NCI-H2081 treated with DMSO at 0.1 percent for 48 hours (cell line): ENCODE measurements around the gene KANSL3.
"Not testable (repeated sequence)": the region's sequence is repeated elsewhere in the genome, so short reads cannot be mapped to it uniquely, and the experiment has no call there.

Experiments used
- DNase-seq: peaks from one replicate; lab custom pipeline; 2025; lab: John Stamatoyannopoulos, UW

The KANSL3 gene

DNA sequence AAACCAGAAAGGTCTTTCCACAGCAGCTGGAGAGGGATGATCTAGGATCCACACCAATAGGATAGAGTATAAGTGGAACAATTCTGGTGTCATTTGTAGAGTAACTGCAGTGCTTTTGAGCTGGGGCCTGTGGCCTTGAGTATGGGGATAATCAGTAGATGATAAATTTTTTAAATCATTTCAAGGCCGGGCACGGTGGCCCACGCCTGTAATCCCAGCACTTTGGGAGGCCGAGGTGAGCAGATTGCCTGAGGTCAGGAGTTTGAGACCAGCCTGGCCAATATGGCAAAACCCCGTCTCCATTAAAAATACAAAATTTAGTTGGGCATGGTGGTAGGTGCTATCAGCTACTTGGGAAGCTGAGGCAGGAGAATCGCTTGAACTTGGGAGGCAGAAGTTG lies 80.7 kb downstream of the KANSL3 start:
- DNase-seq, result not testable (repeated sequence)

DNA sequence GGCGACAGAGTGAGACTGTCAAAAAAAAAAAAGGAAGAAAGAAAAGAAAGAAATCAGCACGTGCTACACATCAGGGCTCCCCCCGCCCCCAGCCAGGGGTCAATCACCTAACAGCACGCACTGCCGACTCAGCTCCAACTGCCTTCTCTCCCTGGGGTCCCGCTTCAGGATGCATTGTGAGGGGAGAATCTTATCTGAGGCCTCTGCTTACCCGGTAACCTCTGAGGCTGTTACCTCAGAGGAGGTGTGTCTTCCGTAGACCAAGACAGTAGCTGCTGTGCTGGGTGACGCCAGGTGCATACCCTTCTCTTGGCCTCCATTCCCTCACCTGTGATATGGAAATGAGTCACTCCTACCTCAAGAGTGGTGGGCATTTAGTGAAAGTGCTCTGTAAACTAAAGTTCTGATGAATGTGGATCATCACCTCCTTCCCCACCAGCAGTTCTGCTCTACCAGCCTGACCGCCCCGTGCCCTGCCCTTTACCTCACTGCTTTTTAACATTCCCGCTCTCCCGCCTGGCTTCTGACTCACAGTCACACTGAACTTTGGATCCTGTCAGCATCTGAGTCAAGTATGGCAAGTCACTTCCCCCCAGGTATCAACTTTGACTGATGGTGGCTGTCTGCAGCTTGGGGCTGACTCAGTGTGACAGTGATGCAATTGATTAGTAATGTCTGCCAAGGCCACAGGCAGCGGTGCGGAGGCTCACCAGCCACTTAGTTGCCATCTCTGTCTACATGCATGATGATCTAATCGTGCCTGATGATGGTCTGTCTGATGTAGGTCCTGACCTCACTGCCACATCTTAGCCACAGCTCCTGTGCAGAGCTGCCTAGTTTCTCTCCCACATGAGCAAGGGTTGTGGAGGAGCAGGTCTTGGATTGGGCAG lies 81.4 kb downstream of the KANSL3 start:
- no peak for DNase-seq

DNA sequence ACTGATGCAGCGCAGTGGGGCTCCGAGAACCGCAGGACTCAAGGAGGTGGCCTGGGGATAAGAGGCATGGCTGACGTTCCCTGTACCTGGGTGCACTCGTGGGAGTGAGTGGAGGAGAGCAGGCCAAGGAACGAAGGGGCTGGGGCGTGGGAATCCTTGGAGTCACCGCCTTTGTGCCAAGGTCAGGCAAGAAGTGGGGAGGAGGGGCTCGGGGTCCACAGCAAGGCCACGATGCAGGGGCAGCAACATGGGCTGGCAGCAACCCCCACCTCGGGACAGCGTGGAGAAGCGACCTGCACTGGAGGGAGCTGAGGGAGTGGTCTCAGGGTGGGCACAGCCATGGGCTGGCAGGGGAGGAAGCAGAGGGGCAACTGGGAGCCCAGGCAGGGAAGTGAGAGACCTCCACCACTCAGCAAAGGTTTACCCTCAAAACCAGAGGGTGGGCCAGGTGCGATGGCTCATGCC lies 82.9 kb downstream of the KANSL3 start:
- no peak for DNase-seq

DNA sequence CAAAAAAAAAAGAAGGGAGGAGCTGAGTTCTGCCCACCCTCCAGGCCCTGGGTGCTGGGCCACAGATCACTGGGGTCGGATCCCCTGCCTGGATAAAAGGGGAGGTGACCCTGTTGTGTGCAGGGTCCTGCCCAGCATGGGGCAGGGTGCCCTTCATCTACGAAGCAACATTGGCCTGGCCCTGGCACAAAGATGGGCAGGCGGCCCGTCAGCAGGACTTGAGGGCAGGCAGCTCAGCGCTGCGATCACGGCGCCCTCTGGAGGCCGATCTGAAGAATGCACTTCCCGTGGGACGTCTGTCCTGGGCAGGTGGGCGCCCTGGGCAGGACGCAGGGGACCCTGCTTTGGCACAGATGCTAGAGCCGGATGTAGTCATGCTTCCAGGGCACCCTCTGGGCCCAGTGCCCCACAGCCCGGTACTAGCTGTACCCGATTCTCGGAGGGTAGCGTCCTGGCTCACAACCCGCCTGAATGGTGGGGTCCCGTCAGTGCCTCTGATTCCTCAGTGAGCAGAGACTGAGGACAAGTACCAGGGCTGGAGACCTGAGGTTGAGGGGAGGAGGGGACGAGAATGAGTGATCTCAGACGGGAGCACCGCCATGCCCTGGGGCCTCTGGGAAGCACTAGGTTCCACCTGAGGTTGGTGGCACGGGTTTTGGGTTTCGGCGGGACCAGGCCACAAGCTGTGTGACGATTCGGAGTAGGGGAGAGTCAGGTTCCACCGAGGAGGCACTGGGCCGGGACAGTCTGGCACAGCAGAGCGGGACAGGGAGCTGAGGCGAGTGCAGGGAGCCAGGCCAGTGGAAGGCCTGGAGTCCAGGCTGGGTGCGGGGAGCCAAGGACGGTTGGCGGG lies 83.6 kb downstream of the KANSL3 start:
- DNase-seq, result no peak

DNA sequence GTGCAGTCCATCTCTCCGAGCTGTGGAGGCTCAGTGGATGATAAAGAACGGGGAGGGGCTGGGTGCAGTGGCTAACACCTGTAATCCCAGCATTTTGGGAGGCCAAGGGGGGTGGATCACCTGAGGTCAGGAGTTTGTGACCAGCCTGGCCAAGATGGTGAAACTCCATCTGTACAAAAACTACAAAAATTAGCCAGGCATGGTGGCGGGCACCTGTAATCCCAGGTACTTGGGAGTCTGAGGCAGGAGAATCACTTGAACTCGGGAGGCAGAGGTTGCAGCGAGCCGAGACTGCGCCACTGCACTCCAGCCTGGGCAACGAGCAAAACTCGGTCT lies 84.2 kb downstream of the KANSL3 start:
- not testable (repeated sequence) for DNase-seq

DNA sequence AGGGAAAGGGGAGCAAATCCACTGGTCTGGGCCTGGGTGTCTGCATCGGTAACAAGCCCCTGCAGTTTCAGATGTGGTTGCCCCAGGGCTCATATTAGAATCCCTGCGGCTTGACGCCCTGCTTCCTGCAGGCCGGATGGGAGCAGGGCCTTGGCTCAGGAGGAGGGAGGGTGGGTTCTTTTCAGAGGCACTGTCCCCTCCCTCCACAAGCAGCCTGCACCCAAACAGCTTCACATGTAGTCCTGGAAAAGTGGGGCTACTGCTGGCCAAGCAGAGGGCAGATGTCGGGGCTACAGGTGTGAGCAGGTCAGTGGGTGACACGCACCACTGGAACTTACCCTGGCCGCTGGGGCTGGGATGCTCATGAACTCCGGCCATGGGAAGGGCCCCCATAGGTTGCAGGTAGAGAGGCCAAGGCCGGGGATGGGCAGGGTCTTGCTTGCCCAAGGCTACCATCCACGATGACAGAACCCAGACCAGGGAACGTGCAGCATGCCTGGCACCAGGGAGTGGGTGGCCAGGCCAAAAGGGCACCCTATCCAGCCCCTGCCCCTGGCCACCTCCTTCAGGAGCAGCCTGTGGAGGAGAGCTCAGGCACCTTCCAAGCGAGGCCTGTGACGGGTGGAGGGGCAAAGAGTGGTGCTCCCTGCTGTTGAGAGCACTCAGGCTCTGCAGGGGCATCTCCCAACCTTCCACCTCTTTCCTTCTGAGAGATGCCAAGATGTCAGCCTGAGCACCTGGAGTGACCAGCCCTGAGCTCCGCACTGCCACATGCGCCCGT lies 84.7 kb downstream of the KANSL3 start:
- no peak for DNase-seq

DNA sequence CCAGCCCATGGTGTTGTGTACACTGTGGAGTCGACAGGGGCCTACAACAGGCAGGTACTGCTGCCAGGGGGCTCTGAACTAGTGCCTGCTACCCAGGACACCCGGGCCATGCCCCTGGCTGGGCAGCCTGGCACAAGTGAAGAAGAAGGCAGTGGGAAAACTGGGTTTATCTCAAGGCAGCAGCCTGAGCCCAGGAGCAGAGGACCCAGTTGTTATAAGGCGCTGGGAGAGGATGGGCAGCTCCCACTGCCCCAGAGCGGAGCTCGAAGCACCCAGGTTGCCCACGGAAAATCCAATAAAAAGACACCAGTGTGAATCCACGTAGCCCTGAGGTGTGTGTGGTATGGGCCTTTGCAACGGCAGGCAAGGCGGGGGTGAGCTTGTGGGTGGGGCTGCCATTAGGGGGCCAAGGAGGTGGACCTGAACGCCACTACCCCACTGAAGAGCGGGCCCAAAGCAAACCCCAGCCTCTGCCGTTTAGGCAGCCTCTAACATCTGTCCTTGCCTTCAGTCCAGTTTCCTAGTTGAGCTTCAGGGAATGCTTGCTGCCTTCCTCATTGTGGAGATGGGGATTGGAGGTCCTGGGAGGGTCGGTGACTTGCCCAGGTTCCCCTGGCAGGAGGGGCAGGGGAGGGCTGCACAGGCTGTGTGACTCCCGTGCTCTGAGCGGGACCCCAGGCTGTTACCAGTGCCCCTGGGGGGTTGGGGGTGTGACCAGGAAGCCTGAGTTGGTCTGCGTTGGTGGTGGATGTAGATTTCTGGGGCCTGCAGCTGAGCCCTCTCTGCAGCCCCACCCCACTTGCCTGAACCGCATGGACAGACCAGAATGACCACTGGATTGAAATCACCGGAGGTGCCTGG lies 85.6 kb downstream of the KANSL3 start:
- DNase-seq, result no peak

DNA sequence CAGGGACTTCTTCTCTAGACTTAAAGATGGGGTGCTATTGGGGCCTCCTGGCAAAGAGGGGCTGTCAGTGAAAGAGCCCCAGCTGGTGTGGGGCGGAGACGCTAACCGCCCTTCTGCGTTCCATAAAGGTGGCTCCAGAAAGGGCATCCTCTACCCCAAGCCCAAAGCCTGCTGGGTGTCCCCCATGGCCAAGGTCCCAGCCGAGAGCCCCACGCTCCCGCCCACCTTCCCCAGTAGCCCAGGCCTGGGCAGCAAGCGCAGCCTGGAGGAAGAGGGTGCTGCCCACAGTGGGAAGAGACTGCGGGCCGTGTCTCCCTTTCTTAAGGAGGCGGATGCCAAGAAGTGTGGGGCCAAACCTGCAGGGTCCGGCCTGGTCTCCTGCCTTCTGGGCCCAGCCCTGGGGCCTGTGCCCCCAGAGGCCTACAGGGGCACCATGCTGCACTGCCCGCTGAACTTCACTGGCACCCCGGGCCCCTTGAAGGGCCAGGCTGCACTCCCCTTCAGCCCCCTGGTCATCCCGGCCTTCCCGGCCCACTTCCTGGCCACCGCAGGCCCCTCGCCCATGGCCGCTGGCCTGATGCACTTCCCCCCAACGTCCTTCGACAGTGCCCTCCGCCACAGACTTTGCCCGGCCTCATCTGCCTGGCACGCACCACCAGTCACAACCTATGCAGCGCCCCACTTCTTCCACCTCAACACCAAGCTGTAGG lies 86.4 kb downstream of the KANSL3 start:
- no peak for DNase-seq

DNA sequence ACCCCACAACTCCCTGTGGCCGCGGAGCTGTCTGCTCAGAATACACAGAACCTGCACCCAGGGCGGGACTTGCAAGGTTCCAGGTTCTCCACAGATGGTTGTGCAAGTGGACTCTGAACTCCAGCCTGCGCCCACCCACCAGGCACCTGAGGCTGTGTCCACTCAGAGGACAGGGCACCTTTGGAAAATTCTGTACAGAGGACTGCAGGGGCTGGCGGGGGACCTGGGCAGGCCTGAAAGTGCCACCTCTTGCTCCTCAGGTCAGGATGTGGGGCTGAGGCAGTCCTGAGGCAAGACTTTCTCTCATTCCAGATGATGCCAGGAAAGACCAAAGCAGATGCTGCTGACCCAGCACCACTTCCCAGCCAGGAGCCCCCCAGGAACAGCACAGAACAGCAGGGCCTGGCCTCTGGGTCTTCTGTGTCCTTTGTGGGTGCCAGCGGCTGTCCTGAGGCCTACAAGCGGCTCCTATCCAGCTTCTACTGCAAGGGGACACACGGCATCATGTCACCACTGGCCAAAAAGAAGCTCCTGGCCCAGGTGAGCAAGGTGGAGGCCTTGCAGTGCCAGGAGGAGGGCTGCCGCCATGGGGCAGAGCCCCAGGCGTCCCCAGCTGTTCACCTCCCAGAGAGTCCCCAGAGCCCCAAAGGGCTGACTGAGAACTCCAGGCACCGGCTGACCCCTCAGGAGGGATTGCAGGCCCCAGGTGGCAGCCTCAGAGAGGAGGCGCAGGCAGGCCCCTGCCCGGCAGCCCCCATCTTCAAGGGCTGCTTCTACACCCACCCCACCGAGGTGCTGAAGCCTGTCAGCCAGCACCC lies 87.1 kb downstream of the KANSL3 start:
- no peak for DNase-seq

DNA sequence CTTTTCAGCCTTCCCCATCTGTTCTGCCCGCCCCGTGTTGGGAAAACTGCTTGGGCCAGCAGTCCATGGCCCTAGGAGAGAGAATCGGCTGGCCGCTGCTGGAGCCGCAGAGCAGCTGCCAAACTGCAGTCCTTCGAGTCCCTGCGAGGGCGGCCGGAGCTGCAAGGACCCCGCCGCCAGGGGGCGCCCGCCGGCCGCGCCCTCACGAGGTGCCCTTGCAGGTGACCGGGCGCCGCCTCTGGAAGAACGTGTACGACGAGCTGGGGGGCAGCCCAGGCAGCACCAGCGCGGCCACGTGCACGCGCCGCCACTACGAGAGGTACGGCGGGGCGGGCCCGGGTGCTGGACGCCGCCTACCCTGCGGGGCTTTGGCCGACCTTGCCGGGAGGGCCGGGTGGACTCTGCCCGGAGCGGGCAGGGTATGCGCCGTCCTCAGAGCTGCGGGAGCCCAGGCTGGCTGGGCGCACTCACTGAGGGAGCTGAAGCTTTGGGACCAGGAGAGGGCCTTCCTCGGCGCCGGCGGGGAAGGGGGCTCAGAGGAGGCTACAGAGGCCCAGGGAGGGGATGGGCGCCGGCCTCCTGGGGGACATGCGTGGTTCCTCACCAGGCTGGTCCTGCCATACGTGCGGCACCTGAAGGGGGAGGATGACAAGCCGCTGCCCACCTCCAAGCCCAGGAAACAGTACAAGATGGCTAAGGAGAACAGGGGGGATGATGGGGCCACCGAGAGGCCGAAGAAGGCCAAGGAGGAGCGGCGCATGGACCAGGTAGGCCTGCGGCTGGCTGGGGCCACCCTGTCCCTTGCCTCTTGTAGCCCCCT lies 87.9 kb downstream of the KANSL3 start:
- no peak for DNase-seq

DNA sequence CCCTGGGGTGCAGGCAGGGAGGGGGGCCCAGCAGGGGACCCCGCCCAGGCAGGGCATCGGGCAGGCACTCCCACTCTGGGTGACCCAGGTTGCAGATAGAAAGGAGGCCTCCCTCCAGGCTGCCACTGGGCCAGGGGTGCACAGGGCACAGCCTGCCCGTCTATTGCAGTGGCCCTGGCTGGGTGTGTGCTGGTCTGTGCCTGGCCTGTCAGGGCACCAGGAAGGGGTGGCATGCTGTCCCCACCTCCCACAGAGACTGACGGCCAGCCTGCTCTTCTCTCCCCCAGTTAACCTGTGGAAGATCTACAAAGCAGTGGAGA lies 88.7 kb downstream of the KANSL3 start:
- DNase-seq, result no peak

DNA sequence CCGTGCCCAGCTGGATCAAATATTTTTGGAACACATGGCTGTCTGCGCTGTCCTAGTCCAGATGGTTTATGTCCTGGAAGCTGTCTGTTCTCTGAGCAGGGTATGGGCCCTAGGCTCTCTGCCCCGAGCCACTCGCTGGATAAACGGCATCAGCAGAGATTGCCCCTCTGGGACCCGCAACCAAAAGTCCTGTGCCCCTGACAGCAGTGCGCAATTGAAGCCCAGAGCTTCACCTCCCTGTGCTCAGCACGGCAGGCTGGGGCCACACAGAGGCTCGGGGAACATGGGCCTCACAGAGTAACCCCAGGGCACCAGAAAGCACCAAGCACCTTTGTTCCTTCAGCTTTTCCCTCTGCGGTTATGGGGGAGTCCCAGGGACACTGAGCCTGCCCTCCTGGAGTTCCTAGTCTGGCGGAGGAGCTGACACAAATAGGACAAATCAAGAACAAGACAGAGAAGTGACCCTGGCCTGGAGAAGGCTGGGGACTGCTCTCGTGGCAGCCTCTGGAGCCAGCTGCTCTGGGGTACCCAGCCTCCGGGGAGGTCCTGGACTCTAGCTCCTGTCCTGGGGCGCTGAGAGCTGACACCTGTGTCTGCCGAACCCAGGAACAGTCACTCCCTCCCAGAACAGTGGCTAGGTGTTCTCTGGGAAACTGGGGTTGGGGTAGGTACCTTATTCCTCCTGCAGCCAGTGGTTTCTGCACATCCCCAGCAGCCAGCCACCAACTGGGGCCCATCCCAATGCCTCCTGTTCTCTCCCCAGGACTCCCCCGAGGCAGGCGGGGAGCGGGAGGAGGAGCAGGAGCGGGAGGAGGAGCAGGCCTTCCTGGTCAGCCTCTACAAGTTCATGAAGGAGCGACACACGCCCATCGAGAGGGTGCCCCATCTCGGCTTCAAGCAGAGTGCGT lies 89.3 kb downstream of the KANSL3 start:
- DNase-seq, result no peak

DNA sequence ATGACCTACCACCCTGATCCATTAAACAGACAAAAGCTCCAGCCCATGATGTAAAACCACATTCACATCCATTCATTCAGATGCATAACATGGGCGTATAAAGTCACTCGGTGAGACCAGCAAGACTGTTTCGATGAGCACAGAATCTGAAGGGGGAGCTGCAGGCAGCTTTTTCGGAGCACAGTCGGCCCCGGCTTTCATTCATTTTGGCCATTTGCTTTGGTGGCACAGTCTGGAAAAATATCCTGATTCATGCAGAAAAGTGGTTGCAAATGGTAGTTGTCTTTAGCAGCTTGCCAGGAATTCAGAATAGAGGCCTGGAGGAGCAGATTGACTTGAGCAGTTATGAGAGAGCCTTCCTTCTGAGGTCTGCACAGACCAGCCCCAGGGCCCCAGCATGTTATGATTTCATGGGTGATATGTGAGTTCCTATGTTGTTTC lies 90.4 kb downstream of the KANSL3 start:
- no peak for DNase-seq

DNA sequence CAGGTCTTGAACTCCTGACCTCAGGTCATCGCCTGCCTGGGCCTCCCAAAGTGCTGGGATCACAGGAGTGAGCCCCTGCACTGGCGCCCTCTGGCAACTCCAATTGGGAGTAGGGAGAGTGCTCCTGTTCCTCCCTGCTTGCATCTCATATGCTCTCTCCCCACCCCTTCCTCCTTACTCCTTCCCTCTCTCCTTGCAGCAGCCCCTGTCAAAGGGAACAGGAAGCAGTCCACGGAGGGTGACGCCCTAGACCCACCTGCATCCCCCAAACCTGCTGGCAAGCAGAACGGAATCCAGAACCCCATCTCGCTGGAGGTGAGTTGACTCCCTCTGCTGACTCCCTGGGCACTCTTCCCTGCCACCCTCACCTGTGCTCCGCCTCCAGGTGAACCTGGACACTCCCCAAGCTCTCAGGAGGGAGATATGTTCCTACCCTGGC lies 90.9 kb downstream of the KANSL3 start:
- no peak for DNase-seq

DNA sequence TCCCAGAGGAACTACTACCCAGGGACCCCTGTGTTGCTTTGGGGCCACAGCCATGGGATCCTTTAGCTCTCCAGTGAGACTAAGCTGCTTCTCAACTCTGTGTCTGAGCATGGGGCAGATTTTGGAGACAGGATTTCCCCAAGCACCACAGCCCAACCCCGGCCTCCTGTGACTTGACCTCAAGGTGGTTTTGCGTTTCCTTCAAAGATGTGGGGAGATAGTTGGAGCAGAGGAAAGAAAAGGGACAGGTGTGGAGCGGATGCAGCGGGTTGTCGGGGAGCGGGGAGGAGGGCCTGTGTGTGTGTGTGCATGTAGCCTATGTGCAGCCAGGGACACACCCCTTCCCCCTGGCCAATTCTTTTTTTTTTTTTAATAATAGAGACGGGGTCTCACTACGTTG lies 91.3 kb downstream of the KANSL3 start:
- no peak for DNase-seq

DNA sequence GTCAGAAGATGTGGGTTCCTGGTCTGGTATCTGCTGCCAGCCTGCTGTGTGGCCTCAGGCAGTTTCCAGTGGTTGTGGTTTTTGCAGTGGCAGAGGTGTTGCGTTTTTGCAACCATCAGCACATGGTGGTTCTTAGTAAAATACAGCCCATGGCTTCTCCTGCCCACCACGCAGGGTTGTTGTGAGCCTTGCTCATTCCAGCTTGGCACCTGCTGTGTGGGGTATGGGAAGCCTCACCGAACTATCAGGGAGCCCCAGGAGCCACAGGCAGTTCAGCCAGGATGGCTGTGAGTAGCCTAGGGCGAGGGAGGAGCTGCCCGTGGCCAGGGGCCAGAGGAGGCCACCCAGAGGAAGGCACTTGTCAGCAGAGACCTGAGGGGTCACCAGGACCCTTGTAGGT lies 91.8 kb downstream of the KANSL3 start:
- no peak for DNase-seq
